Stimulated activated CD4-positive, alpha-beta T cell treated with anti-CD3 and anti-CD28 coated beads, TNF-alpha, amount 100 ng/mL, for 4 hours (primary cell): ENCODE data around the gene RUSF1.
"Not testable (repeated sequence)": the region's sequence is repeated elsewhere in the genome, so short reads cannot be mapped to it uniquely, and the experiment has no call there.

Experiments used
- DNase-seq, 3 experiments: peaks; one replicate each; pipeline ENCODE4 v3.0.0-alpha.2; 2020; ENCODE audit warnings: low read depth in 3 of 3

RUSF1 gene

GRCh38 chr16:31452631-31453106, 55.5 kb downstream of the RUSF1 start:
- no peak for DNase-seq

- no peak for DNase-seq
Measured at GRCh38 chr16:31451681-31452351, 56.4 kb downstream of the RUSF1 start.

GRCh38 chr16:31451201-31451600, 57.0 kb downstream of the RUSF1 start:
- DNase-seq: no peak

- not testable (repeated sequence) for DNase-seq
Measured at GRCh38 chr16:31445931-31446330, 62.3 kb downstream of the RUSF1 start.

GRCh38 chr16:31441956-31442355, 66.2 kb downstream of the RUSF1 start:
- DNase-seq: no peak

- DNase-seq: no peak
Measured at GRCh38 chr16:31440516-31441184, 67.5 kb downstream of the RUSF1 start.

- DNase-seq: no peak
Measured at GRCh38 chr16:31439519-31439918, 68.7 kb downstream of the RUSF1 start.
